Heart left ventricle (tissue), 13 donors: ENCODE measurements around the gene CHD9.

Source experiments
- POLR2A ChIP-seq, 2 donors: fragments of 450-650 bp; IDR thresholded peaks; one replicate each; pipeline ENCODE4 v1.6.1; 2017; ENCODE audit warnings: antibody characterized with exemption in 2 of 2, mild to moderate bottlenecking in 2 of 2, moderate library complexity in 2 of 2
- TF ChIP-seq, protein P1 (sequence below), 12 donors: fragments of 200-600 bp; sonication (generic) in 4 of 12; IDR thresholded peaks; one replicate each; pipeline versions ENCODE4 v1.5.0 to v1.8.0; 2018 to 2022; ENCODE audit warnings: antibody characterized with exemption in 12 of 12, mild to moderate bottlenecking in 5 of 12
- donor health status: ischemic (EF 13 %, LVEDD 7.1; RV severe dilation, severe dysfunction).
- donor health status: DM: no; HTN: yes; CAD: no.
- donor health status: DM: no; HTN: no; CAD: no.
- donor health status: ischemic (EF 25% LVEDD 6.9; RV normal size, moderate dysfunction).
- donor health status: ischemic (EF 25% LVEDD 5.7; RV mildly dilated, moderate dysfunction).
- donor health status: ischemic (EF 35%, LVEDD 5.7; RV mildly dilated, moderate dysfunction).
- donor health status: nonischemic (EF 11% LVEDD 7.7; RV severe dilation, severe dysfunction).
- donor health status: DM: yes; HTN: yes; CAD: no.
- donor health status: PGD.
- donor health status: ischemic (EF 29% LVEDD 5.4; RV normal size, mild dysfunction).
- donor health status: nonischemic (EF 23%, LVEDD 6.1; RV moderate dilation, normal function).

DNA sequence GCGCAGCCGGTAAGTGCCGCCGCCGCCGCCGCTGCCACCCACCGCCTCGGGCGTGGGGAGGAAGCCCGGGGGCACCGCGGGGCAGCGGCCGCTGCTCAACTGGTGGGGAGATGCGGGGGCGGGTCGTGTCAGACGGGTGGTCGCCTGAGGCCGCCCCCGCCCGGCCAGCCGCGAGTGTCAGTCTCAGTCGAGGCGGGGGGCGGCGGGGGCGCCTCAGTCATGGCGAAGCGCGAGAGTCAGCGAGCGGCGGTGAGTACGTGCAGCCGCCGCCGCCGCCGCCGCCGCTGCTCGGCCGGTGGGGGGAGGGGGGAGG lies 76.2 kb downstream of the CHD9 start:
- TF ChIP-seq, protein P1, sequence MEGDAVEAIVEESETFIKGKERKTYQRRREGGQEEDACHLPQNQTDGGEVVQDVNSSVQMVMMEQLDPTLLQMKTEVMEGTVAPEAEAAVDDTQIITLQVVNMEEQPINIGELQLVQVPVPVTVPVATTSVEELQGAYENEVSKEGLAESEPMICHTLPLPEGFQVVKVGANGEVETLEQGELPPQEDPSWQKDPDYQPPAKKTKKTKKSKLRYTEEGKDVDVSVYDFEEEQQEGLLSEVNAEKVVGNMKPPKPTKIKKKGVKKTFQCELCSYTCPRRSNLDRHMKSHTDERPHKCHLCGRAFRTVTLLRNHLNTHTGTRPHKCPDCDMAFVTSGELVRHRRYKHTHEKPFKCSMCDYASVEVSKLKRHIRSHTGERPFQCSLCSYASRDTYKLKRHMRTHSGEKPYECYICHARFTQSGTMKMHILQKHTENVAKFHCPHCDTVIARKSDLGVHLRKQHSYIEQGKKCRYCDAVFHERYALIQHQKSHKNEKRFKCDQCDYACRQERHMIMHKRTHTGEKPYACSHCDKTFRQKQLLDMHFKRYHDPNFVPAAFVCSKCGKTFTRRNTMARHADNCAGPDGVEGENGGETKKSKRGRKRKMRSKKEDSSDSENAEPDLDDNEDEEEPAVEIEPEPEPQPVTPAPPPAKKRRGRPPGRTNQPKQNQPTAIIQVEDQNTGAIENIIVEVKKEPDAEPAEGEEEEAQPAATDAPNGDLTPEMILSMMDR (IDR thresholded peaks at IDR 0.05): no peak
- no peak for TF ChIP-seq POLR2A (IDR thresholded peaks at IDR 0.05)
